ENCODE data around the gene ARHGAP26. TPM values are rescaled to one million over a fixed set of nuclear protein-coding genes. Genes with fewer than 3 reads are reported as not detected.

The ARHGAP26 gene
- polyA plus RNA-seq, 3 donors: 26.5 to 56.8 (median 28.7) TPM

GRCh38 chr5:143153332-143154119 is 383.3 kb downstream of the ARHGAP26 start:
- H3K4me1 ChIP-seq (ENCODE audit: control insufficient read depth in 1 of 2, insufficient read depth in 2 of 2, low read length in 2 of 2): peaks cover 3 to 8% of the 10 kb centered on the region in 2 donors
- Mint-ChIP-seq H3K4me3 (no peak overlapping the region), H3K4me1 (peaks cover 14% of the 10 kb centered on the region), H3K9me3 (no peaks in the 10 kb centered on the region), H3K27ac (peak overlapping the region in 5 of 7 donors; percentile 6 to 91 (median 30)), H3K36me3 (peaks cover 72 to 81% of the 10 kb centered on the region in 2 donors), H3K27me3 (ENCODE audit: low read depth in 3 of 3) (no peaks in the 10 kb centered on the region)
- H3K36me3 ChIP-seq (replicated peaks in 1 of 2; ENCODE audit: control insufficient read depth in 1 of 2, insufficient read depth in 2 of 2, low read length in 2 of 2): peaks cover 38 to 91% of the 10 kb centered on the region in 2 donors
- H3K4me3 ChIP-seq (replicated peaks in 1 of 3; ENCODE audit: low read depth in 2 of 3, low read length in 3 of 3): no peak overlapping the region
- H3K79me2 ChIP-seq (ENCODE audit: insufficient read depth, low read length): no peaks in the 10 kb centered on the region
- TF ChIP-seq CTCF (IDR thresholded peaks at IDR 0.05): no peak
- no peaks in the 10 kb centered on the region for H3K9me3 ChIP-seq (replicated peaks in 1 of 2; ENCODE audit: control insufficient read depth in 1 of 2, insufficient read depth in 1 of 2, low read length in 2 of 2)
- no peak overlapping the region for H2AFZ ChIP-seq (ENCODE audit: insufficient read depth, low read depth, low read length, poor library complexity, severe bottlenecking)
- H3K9ac ChIP-seq (ENCODE audit: insufficient read depth, low read length, poor library complexity, severe bottlenecking): no peak overlapping the region
- 96% methylated on average over 5 of the region's 7 CpGs for WGBS (ENCODE audit: insufficient coverage)
- no peak overlapping the region for H3K4me2 ChIP-seq (replicated peaks; ENCODE audit: extremely low read depth, low read length, poor library complexity, severe bottlenecking)
- peaks cover 64% of the 10 kb centered on the region for H4K20me1 ChIP-seq (ENCODE audit: insufficient read depth, low read length)
- H3K27ac ChIP-seq (ENCODE audit: low read depth in 1 of 2, low read length in 2 of 2): peak overlapping the region in 1 of 2 donors; percentile 30
- intact Hi-C loops (cut with micrococcal nuclease): no loop called here
- H3K27me3 ChIP-seq (ENCODE audit: control insufficient read depth in 2 of 2, insufficient read depth in 2 of 2, low read length in 2 of 2): no peaks in the 10 kb centered on the region
- DNase-seq: peak in 2 of 3 donors; percentile 18 to 51

GRCh38 chr5:143154510-143155370 is 384.6 kb downstream of the ARHGAP26 start:
- no peaks in the 10 kb centered on the region for H3K9me3 Mint-ChIP-seq
- no peak overlapping the region for H3K4me3 ChIP-seq (replicated peaks in 1 of 3; ENCODE audit: low read depth in 2 of 3, low read length in 3 of 3)
- H3K9ac ChIP-seq (ENCODE audit: insufficient read depth, low read length, poor library complexity, severe bottlenecking): no peak overlapping the region
- no peaks in the 10 kb centered on the region for H3K27me3 Mint-ChIP-seq (ENCODE audit: low read depth in 3 of 3)
- no peak for DNase-seq
- no peak overlapping the region for H3K27ac ChIP-seq (ENCODE audit: low read depth in 1 of 2, low read length in 2 of 2)
- H3K4me2 ChIP-seq (replicated peaks; ENCODE audit: extremely low read depth, low read length, poor library complexity, severe bottlenecking): no peak overlapping the region
- peaks cover 3 to 13% of the 10 kb centered on the region in 2 donors for H3K4me1 ChIP-seq (ENCODE audit: control insufficient read depth in 1 of 2, insufficient read depth in 2 of 2, low read length in 2 of 2)
- peaks cover 26 to 84% of the 10 kb centered on the region in 2 donors for H3K36me3 ChIP-seq (replicated peaks in 1 of 2; ENCODE audit: control insufficient read depth in 1 of 2, insufficient read depth in 2 of 2, low read length in 2 of 2)
- H3K27ac Mint-ChIP-seq: peak overlapping the region in 1 of 7 donors; percentile 37
- no peaks in the 10 kb centered on the region for H3K27me3 ChIP-seq (ENCODE audit: control insufficient read depth in 2 of 2, insufficient read depth in 2 of 2, low read length in 2 of 2)
- H4K20me1 ChIP-seq (ENCODE audit: insufficient read depth, low read length): peaks cover 71% of the 10 kb centered on the region
- no peaks in the 10 kb centered on the region for H3K79me2 ChIP-seq (ENCODE audit: insufficient read depth, low read length)
- peaks cover 21% of the 10 kb centered on the region for H3K4me1 Mint-ChIP-seq
- no peak for TF ChIP-seq CTCF (IDR thresholded peaks at IDR 0.05)
- H3K9me3 ChIP-seq (replicated peaks in 1 of 2; ENCODE audit: control insufficient read depth in 1 of 2, insufficient read depth in 1 of 2, low read length in 2 of 2): no peaks in the 10 kb centered on the region
- H2AFZ ChIP-seq (ENCODE audit: insufficient read depth, low read depth, low read length, poor library complexity, severe bottlenecking): no peak overlapping the region
- H3K36me3 Mint-ChIP-seq: peaks cover 66 to 76% of the 10 kb centered on the region in 2 donors
- 100% methylated on average over 3 of the region's 5 CpGs for WGBS (ENCODE audit: insufficient coverage)
- no peak overlapping the region for H3K4me3 Mint-ChIP-seq
- intact Hi-C loops (cut with micrococcal nuclease): no loop called here
